Tibial artery (tissue), 4 donors: ENCODE data around the gene TMPRSS3.

Source experiments
- DNase-seq, 2 donors: peaks; one replicate each; pipeline ENCODE4 v3.0.0-alpha.2; 2019
- H3K27ac ChIP-seq, 2 donors: fragments of 200-600 bp; sonication (generic) in 1 of 2; 1 replicate in 1 of 2; 2 replicates in 1 of 2; pipeline ENCODE4 v1.5.1; 2018 to 2019; ENCODE audit warnings: mild to moderate bottlenecking in 1 of 2
- H3K27me3 ChIP-seq, 2 donors: fragments of 200-600 bp; sonication (generic) in 1 of 2; one replicate each; pipeline versions ENCODE4 v1.5.1 to v1.6.0; 2016 to 2019
- H3K36me3 ChIP-seq, 3 donors: fragments of 200-600 bp; sonication (generic) in 2 of 3; one replicate each; pipeline ENCODE4 v1.5.1; 2016 to 2019; ENCODE audit warnings: mild to moderate bottlenecking in 2 of 3
- H3K4me1 ChIP-seq, 4 donors: fragments of 200-600 bp; sonication (generic) in 2 of 4; 1 replicate in 3 of 4; 2 replicates in 1 of 4; pipeline ENCODE4 v1.5.1; 2016 to 2019
- H3K4me3 ChIP-seq, 2 donors: fragments of 200-600 bp; sonication (generic) in 1 of 2; 1 replicate in 1 of 2; 2 replicates in 1 of 2; pipeline ENCODE4 v1.5.1; 2018 to 2019; ENCODE audit warnings: mild to moderate bottlenecking in 2 of 2
- H3K9me3 ChIP-seq, 3 donors: fragments of 200-600 bp; sonication (generic) in 1 of 3; one replicate each; pipeline ENCODE4 v1.5.1; 2016 to 2019
- CTCF ChIP-seq, 2 experiments: fragments of 200-600 bp in 1 of 2; fragments of 450-650 bp in 1 of 2; IDR thresholded peaks; one replicate each; pipeline ENCODE4 v1.5.1; 2017 to 2019; ENCODE audit warnings: antibody characterized with exemption in 2 of 2, mild to moderate bottlenecking in 1 of 2, moderate library complexity in 1 of 2
- intact Hi-C: fragments of 100-400 bp; cut with DNase I; formaldehyde crosslinking; loops from one replicate; pipeline ENCODE4 v1.15.0; 2023; ENCODE audit warnings: low total_unique reads

TMPRSS3 gene

GRCh38 chr21:42387843-42388340, 8.0 kb downstream of the TMPRSS3 start:
- H3K9me3 ChIP-seq = no peaks in the 10 kb centered on the region
- intact Hi-C loops = no loop called here
- H3K4me3 ChIP-seq = no peak overlapping the region
- no peak for TF ChIP-seq CTCF (IDR thresholded peaks at IDR 0.05)
- peaks cover 0 to 5% (median 0%) of the 10 kb centered on the region in 4 donors for H3K4me1 ChIP-seq
- H3K27me3 ChIP-seq = peaks cover 0 to 63% of the 10 kb centered on the region in 2 donors
- H3K27ac ChIP-seq = no peak overlapping the region
- no peaks in the 10 kb centered on the region for H3K36me3 ChIP-seq
- no peak for DNase-seq

- DNase-seq = no peak
- intact Hi-C loops = no loop called here
- Histone ChIP-seq H3K4me1 (peaks cover 0 to 5% (median 0%) of the 10 kb centered on the region in 4 donors), H3K4me3 (no peak overlapping the region), H3K27ac (no peak overlapping the region), H3K9me3 (peaks cover 0 to 6% (median 2%) of the 10 kb centered on the region in 3 donors), H3K36me3 (no peaks in the 10 kb centered on the region), H3K27me3 (peaks cover 0 to 60% of the 10 kb centered on the region in 2 donors)
- TF ChIP-seq CTCF (IDR thresholded peaks at IDR 0.05) = no peak
Observed at GRCh38 chr21:42387164-42387563, 8.7 kb downstream of the TMPRSS3 start.

GRCh38 chr21:42386034-42386591, 9.7 kb downstream of the TMPRSS3 start:
- no peak for TF ChIP-seq CTCF (IDR thresholded peaks at IDR 0.05)
- Histone ChIP-seq H3K4me3 (no peak overlapping the region), H3K4me1 (peaks cover 0 to 5% (median 0%) of the 10 kb centered on the region in 4 donors), H3K9me3 (peaks cover 0 to 16% (median 12%) of the 10 kb centered on the region in 3 donors), H3K27me3 (peaks cover 0 to 50% of the 10 kb centered on the region in 2 donors), H3K36me3 (no peaks in the 10 kb centered on the region), H3K27ac (no peak overlapping the region)
- intact Hi-C loops = no loop called here
- DNase-seq = no peak

GRCh38 chr21:42385619-42386018, 10.2 kb downstream of the TMPRSS3 start:
- H3K4me3 ChIP-seq = no peak overlapping the region
- peaks cover 0 to 46% of the 10 kb centered on the region in 2 donors for H3K27me3 ChIP-seq
- DNase-seq = no peak
- no peaks in the 10 kb centered on the region for H3K36me3 ChIP-seq
- peaks cover 0 to 5% (median 0%) of the 10 kb centered on the region in 4 donors for H3K4me1 ChIP-seq
- no peak overlapping the region for H3K27ac ChIP-seq
- intact Hi-C loops = no loop called here
- no peak for TF ChIP-seq CTCF (IDR thresholded peaks at IDR 0.05)
- H3K9me3 ChIP-seq = peaks cover 0 to 16% (median 15%) of the 10 kb centered on the region in 3 donors

- no peak for TF ChIP-seq CTCF (IDR thresholded peaks at IDR 0.05)
- Histone ChIP-seq H3K9me3 (peaks cover 0 to 16% (median 15%) of the 10 kb centered on the region in 3 donors), H3K4me3 (no peak overlapping the region), H3K27me3 (peaks cover 0 to 42% of the 10 kb centered on the region in 2 donors), H3K4me1 (peaks cover 0 to 5% (median 0%) of the 10 kb centered on the region in 4 donors), H3K36me3 (no peaks in the 10 kb centered on the region), H3K27ac (no peak overlapping the region)
- intact Hi-C loops = no loop called here
- DNase-seq = no peak
Observed at GRCh38 chr21:42384989-42385388, 10.9 kb downstream of the TMPRSS3 start.
